SU-DHL-6 (cell line): ENCODE results near the gene GRM2.

ENCODE experiments used
- H2AFZ ChIP-seq: fragments of 200-600 bp; sonication (generic); 2 replicates; pipeline ENCODE4 v1.6.1; 2014; ENCODE audit warnings: low read depth, mild to moderate bottlenecking, moderate library complexity, mixed read lengths, antibody characterized with exemption, low read length; ENCODE audit not compliant: severe bottlenecking
- H3F3A ChIP-seq: fragments of 200-600 bp; shearing (Covaris generic); 2 replicates; pipeline ENCODE4 v1.6.0; 2016; ENCODE audit warnings: antibody characterized with exemption, mild to moderate bottlenecking; ENCODE audit not compliant: insufficient read depth
- H3K27ac ChIP-seq: fragments of 200-600 bp; sonication (generic); 2 replicates; pipeline ENCODE4 v1.5.1; 2016; ENCODE audit warnings: low read depth, mild to moderate bottlenecking, low read length, moderate library complexity, mixed read lengths
- H3K27me3 ChIP-seq: fragments of 200-600 bp; sonication (generic), shearing (Covaris generic); 2 replicates; pipeline ENCODE4 v1.6.0; 2014; ENCODE audit warnings: mild to moderate bottlenecking, low read length
- H3K36me3 ChIP-seq: fragments of 200-600 bp; sonication (generic); 2 replicates; pipeline ENCODE4 v1.6.1; 2014; ENCODE audit warnings: mild to moderate bottlenecking, low read length, mixed read lengths
- H3K4me2 ChIP-seq: fragments of 300-600, 200-600 bp; shearing (Covaris generic), sonication (generic); 2 replicates; pipeline ENCODE4 v1.6.0; 2014; ENCODE audit warnings: low read length, low read depth, mild to moderate bottlenecking; ENCODE audit not compliant: poor library complexity, severe bottlenecking
- H3K4me3 ChIP-seq: fragments of 200-600 bp; sonication (generic); 2 replicates; pipeline ENCODE4 v1.5.1; 2014; ENCODE audit warnings: antibody characterized with exemption, low read length, mild to moderate bottlenecking, mixed read lengths; ENCODE audit not compliant: insufficient read depth, poor library complexity, severe bottlenecking
- H3K79me2 ChIP-seq: fragments of 200-600 bp; sonication (generic); 2 replicates; pipeline ENCODE4 v1.6.1; 2014; ENCODE audit warnings: mild to moderate bottlenecking, low read length, moderate library complexity; ENCODE audit not compliant: insufficient read depth
- H3K9ac ChIP-seq: fragments of 200-600 bp; sonication (generic); 2 replicates; pipeline ENCODE4 v1.7.0; 2014; ENCODE audit warnings: mild to moderate bottlenecking, low read length
- H3K9me2 ChIP-seq: fragments of 200-600 bp; sonication (generic); replicated peaks from 2 replicates; pipeline ENCODE4 v1.6.1; 2014; ENCODE audit warnings: low read length; ENCODE audit not compliant: insufficient read depth
- H3K9me3 ChIP-seq: fragments of 200-600 bp; sonication (generic); 2 replicates; pipeline ENCODE4 v1.6.1; 2014; ENCODE audit warnings: low read length, mixed read lengths; ENCODE audit not compliant: insufficient read depth
- H4K20me1 ChIP-seq: fragments of 200-600 bp; sonication (generic); 2 replicates; pipeline ENCODE4 v1.6.1; 2014; ENCODE audit warnings: low read depth, mild to moderate bottlenecking, antibody characterized with exemption, low read length, moderate library complexity, mixed read lengths
- CTCF ChIP-seq: fragments of 200-600 bp; sonication (generic); IDR thresholded peaks from one replicate; pipeline ENCODE4 v1.5.1; 2017; ENCODE audit warnings: antibody characterized with exemption, mild to moderate bottlenecking, low read length, moderate library complexity; ENCODE audit not compliant: insufficient read depth, poor library complexity, severe bottlenecking
- EZH2phosphoT487 ChIP-seq: fragments of 200-600 bp; sonication (generic), shearing (Covaris generic); conservative IDR thresholded peaks from 2 replicates; pipeline ENCODE4 v1.6.1; 2018; ENCODE audit warnings: mild to moderate bottlenecking, antibody characterized with exemption, low read length, moderate library complexity, mixed read lengths

Gene GRM2

GRCh38 chr3:51703068-51703760 is 3.7 kb upstream of the GRM2 start:
- TF ChIP-seq EZH2phosphoT487 (no peak), CTCF (no peak)
- no peaks in the 10 kb centered on the region for H3K9me2 ChIP-seq
- H3K9ac ChIP-seq = no peak overlapping the region
- no peak overlapping the region for H3K4me2 ChIP-seq
- no peaks in the 10 kb centered on the region for H3K27me3 ChIP-seq
- H3K27ac ChIP-seq = no peak overlapping the region
- no peaks in the 10 kb centered on the region for H3K36me3 ChIP-seq
- H3F3A ChIP-seq = no peaks in the 10 kb centered on the region
- no peak overlapping the region for H2AFZ ChIP-seq
- no peaks in the 10 kb centered on the region for H3K9me3 ChIP-seq
- no peaks in the 10 kb centered on the region for H3K79me2 ChIP-seq
- H3K4me3 ChIP-seq = no peak overlapping the region
- H4K20me1 ChIP-seq = no peaks in the 10 kb centered on the region

- H3F3A ChIP-seq = no peaks in the 10 kb centered on the region
- no peaks in the 10 kb centered on the region for H3K79me2 ChIP-seq
- no peaks in the 10 kb centered on the region for H3K9me3 ChIP-seq
- H3K4me3 ChIP-seq = no peak overlapping the region
- no peaks in the 10 kb centered on the region for H3K27me3 ChIP-seq
- no peak overlapping the region for H3K9ac ChIP-seq
- H3K27ac ChIP-seq = no peak overlapping the region
- TF ChIP-seq CTCF = no peak
- no peak for TF ChIP-seq EZH2phosphoT487
- no peaks in the 10 kb centered on the region for H3K36me3 ChIP-seq
- no peak overlapping the region for H2AFZ ChIP-seq
- H3K9me2 ChIP-seq = no peaks in the 10 kb centered on the region
- H3K4me2 ChIP-seq = no peak overlapping the region
- H4K20me1 ChIP-seq = no peaks in the 10 kb centered on the region
Measured at GRCh38 chr3:51703761-51704510, 2.9 kb upstream of the GRM2 start.

- no peaks in the 10 kb centered on the region for H3K9me3 ChIP-seq
- no peaks in the 10 kb centered on the region for H4K20me1 ChIP-seq
- H3K9ac ChIP-seq = no peak overlapping the region
- H3F3A ChIP-seq = no peaks in the 10 kb centered on the region
- no peaks in the 10 kb centered on the region for H3K27me3 ChIP-seq
- no peaks in the 10 kb centered on the region for H3K36me3 ChIP-seq
- H3K9me2 ChIP-seq = no peaks in the 10 kb centered on the region
- TF ChIP-seq CTCF (no peak), EZH2phosphoT487 (no peak)
- H2AFZ ChIP-seq = no peak overlapping the region
- H3K4me3 ChIP-seq = no peak overlapping the region
- no peak overlapping the region for H3K27ac ChIP-seq
- no peaks in the 10 kb centered on the region for H3K79me2 ChIP-seq
- H3K4me2 ChIP-seq = no peak overlapping the region
Measured at GRCh38 chr3:51704511-51704950, 2.3 kb upstream of the GRM2 start.
